Tibial nerve (tissue), 4 donors: ENCODE measurements around the gene PKP4. TPM values are rescaled to one million over a fixed set of nuclear protein-coding genes. Genes with fewer than 3 reads are reported as not detected.

Experiments
- DNase-seq, 2 donors: peaks; one replicate each; pipeline ENCODE4 v3.0.0-alpha.2; 2019; ENCODE audit warnings: low spot score in 2 of 2
- H3K27ac ChIP-seq, 4 donors: fragments of 200-600 bp; sonication (generic) in 3 of 4; one replicate each; pipeline ENCODE4 v1.5.1; 2017 to 2019; ENCODE audit warnings: mild to moderate bottlenecking in 1 of 4
- H3K27me3 ChIP-seq, 2 donors: fragments of 200-600 bp; sonication (generic) in 1 of 2; one replicate each; pipeline versions ENCODE4 v1.5.1 to v1.6.0; 2017 to 2019
- H3K36me3 ChIP-seq, 3 donors: fragments of 200-600 bp; sonication (generic); one replicate each; pipeline ENCODE4 v1.5.1; 2018 to 2019
- H3K4me1 ChIP-seq, 4 donors: fragments of 200-600 bp; sonication (generic) in 3 of 4; one replicate each; pipeline ENCODE4 v1.5.1; 2017 to 2019
- H3K4me3 ChIP-seq, 4 donors: fragments of 200-600 bp; sonication (generic) in 3 of 4; one replicate each; pipeline ENCODE4 v1.5.1; 2017 to 2019; ENCODE audit warnings: mild to moderate bottlenecking in 1 of 4, moderate library complexity in 1 of 4
- H3K9me3 ChIP-seq, 4 donors: fragments of 200-600 bp; sonication (generic) in 3 of 4; one replicate each; pipeline ENCODE4 v1.5.1; 2017 to 2019
- EP300 ChIP-seq, 2 donors: sonication (generic); formaldehyde crosslinking; IDR thresholded peaks; one replicate each; pipeline ENCODE4 v1.6.1; 2017; ENCODE audit warnings: antibody characterized with exemption in 2 of 2, mild to moderate bottlenecking in 1 of 2
- POLR2A ChIP-seq, 2 donors: fragments of 450-650 bp; IDR thresholded peaks; one replicate each; pipeline ENCODE4 v1.6.1; 2017; ENCODE audit warnings: antibody characterized with exemption in 2 of 2, mild to moderate bottlenecking in 2 of 2, moderate library complexity in 2 of 2
- WGBS, 2 donors: methylation state at CpG; one replicate each; pipeline ENCODE4 v1.1.5; 2018; 5-methylcytosine and 5-hydroxymethylcytosine counted together
- total RNA-seq, 4 donors: library from RNA; depleted of rRNA; stranded (reverse); fragments of >200 nt; gene quantifications; one replicate each; pipeline ENCODE4 v1.1.0, GENCODE V29; 2016
- TF ChIP-seq, protein P1 (sequence below), 5 experiments: fragments of 200-600 bp in 3 of 5; fragments of 450-650 bp in 2 of 5; sonication (generic) in 3 of 5; IDR thresholded peaks; one replicate each; pipeline ENCODE4 v1.5.1; 2016 to 2019; ENCODE audit warnings: antibody characterized with exemption in 5 of 5, mild to moderate bottlenecking in 3 of 5, moderate library complexity in 2 of 5

PKP4 gene
- total RNA-seq, 4 donors from 2014 or later: 57.8 to 100 (median 92.0) TPM

DNA sequence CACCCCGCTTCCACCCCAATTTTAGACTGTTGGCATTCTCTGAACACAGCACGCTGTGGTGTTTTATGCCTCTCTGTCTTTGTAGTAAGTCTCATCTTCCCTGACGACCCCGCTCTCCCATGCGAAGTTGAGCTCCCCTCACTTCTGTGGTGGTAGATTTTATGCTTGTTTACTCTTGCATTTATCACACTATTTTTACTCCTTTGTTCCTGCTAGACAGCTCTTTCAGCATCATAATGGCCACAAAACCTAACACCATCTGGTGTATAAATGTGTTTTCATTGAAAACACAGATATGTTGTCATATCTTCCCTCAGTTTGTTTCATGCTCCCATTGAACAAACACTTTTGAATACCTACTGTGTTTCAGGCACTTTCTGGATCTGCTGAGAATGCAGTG lies 57.1 kb downstream of the PKP4 start:
- no peak for DNase-seq
- TF ChIP-seq POLR2A (IDR thresholded peaks at IDR 0.05): no peak
- no peak for TF ChIP-seq EP300 (IDR thresholded peaks at IDR 0.05)
- TF ChIP-seq, protein P1, sequence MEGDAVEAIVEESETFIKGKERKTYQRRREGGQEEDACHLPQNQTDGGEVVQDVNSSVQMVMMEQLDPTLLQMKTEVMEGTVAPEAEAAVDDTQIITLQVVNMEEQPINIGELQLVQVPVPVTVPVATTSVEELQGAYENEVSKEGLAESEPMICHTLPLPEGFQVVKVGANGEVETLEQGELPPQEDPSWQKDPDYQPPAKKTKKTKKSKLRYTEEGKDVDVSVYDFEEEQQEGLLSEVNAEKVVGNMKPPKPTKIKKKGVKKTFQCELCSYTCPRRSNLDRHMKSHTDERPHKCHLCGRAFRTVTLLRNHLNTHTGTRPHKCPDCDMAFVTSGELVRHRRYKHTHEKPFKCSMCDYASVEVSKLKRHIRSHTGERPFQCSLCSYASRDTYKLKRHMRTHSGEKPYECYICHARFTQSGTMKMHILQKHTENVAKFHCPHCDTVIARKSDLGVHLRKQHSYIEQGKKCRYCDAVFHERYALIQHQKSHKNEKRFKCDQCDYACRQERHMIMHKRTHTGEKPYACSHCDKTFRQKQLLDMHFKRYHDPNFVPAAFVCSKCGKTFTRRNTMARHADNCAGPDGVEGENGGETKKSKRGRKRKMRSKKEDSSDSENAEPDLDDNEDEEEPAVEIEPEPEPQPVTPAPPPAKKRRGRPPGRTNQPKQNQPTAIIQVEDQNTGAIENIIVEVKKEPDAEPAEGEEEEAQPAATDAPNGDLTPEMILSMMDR (IDR thresholded peaks at IDR 0.05): no peak
- no peaks in the 10 kb centered on the region for H3K27me3 ChIP-seq
- H3K36me3 ChIP-seq: peaks cover 0 to 8% (median 0%) of the 10 kb centered on the region in 3 donors
- WGBS, 2 donors: 93 to 94% methylated on average over 5 of the region's 5 CpGs
- peaks cover 0 to 22% (median 4%) of the 10 kb centered on the region in 4 donors for H3K4me1 ChIP-seq
- no peaks in the 10 kb centered on the region for H3K9me3 ChIP-seq
- H3K27ac ChIP-seq: no peak overlapping the region
- no peak overlapping the region for H3K4me3 ChIP-seq

DNA sequence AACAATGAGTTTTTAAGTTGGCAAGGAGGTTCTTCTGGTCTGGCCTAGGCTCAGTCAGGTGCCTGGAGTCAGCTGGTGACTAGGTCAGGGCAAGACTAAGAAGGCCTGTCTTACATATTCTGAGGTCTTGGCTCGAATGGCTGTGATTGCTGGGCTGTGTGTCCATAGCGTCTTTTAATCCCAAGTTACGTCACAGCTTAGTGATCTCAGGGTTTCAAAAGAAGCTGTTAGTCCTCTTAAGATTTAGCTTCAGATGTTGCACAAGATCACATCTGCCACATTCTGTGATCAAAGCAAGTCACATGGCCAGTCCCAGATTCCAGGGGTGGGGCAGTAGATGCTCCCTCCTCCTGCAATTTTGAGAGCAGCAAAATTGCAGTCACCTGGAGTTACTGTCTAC lies 61.3 kb downstream of the PKP4 start:
- Histone ChIP-seq H3K4me1 (peaks cover 0 to 9% (median 0%) of the 10 kb centered on the region in 4 donors), H3K4me3 (no peak overlapping the region), H3K27me3 (no peaks in the 10 kb centered on the region), H3K9me3 (no peaks in the 10 kb centered on the region), H3K27ac (no peak overlapping the region), H3K36me3 (peaks cover 0 to 14% (median 4%) of the 10 kb centered on the region in 3 donors)
- DNase-seq: no peak
- no peak for TF ChIP-seq EP300 (IDR thresholded peaks at IDR 0.05)
- TF ChIP-seq POLR2A (IDR thresholded peaks at IDR 0.05): no peak
- TF ChIP-seq, protein P1 (IDR thresholded peaks at IDR 0.05): no peak
- WGBS, 2 donors: 83 to 91% methylated on average over 3 of the region's 3 CpGs

DNA sequence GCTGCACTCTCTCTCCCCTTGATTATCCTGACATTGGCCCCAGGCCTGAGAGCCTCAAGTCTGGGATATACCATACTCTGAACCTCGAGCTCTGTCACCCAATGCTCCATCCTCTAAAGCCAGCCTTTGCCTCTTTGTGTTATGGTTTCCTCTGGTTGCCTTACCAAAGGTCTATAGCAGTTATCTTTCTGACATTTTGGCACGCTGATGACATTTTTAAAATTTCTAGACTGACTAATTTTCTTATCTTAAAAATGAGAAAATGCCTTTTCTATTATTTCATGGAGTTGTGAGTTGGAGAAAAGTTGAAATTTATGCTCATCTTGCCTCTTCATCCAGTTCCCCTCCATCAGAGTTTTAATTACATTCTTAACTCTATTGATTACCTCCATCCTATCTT lies 62.7 kb downstream of the PKP4 start:
- no peak overlapping the region for H3K4me3 ChIP-seq
- peaks cover 0 to 6% (median 4%) of the 10 kb centered on the region in 3 donors for H3K36me3 ChIP-seq
- peaks cover 0 to 9% (median 0%) of the 10 kb centered on the region in 4 donors for H3K4me1 ChIP-seq
- DNase-seq: no peak
- H3K9me3 ChIP-seq: no peaks in the 10 kb centered on the region
- no peaks in the 10 kb centered on the region for H3K27me3 ChIP-seq
- TF ChIP-seq POLR2A (IDR thresholded peaks at IDR 0.05): no peak
- TF ChIP-seq, protein P1 (IDR thresholded peaks at IDR 0.05): no peak
- no peak for TF ChIP-seq EP300 (IDR thresholded peaks at IDR 0.05)
- 84 to 90% methylated on average over 2 of the region's 2 CpGs for WGBS, 2 donors
- no peak overlapping the region for H3K27ac ChIP-seq

DNA sequence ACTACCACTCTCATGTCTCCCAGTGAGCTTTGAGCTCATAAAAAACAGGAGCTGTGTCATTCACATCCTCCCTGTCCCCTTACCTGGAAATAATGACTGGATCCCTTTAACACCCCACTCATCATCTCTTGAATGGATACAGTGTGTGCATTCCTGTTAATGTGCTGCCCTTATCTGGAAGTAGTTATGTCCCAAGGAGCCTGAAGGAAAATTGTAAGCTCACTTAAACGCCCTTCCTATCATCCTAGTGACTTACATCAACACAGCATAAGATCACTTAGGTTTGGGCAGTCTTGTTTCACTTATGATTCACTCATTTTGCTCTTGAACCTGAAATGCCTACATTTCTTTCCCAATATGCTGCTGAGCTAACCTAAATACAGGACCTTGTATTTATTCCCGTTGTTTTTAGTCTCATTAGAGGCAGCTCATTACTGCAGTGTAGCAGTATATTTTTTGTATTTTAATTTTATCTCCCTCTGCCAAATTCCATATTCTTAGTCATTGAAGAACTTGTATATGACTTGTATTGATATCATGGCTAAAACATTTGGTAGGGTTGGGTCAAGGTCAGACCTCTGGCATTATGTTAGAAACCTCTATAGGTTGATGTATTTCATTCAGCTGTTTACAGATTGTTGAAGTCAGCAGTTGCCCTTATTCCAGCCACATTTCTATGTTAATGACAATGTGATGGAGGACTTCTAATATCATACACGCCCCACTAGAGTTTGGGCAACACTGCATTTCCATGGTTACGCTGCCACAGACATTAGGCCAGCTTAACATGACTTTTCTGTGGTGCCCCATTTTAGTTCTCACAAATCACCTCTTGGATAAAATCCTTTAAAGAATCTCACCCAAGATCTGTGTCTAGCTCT lies 72.9 kb downstream of the PKP4 start:
- 60 to 63% methylated on average over 4 of the region's 4 CpGs for WGBS, 2 donors
- Histone ChIP-seq H3K27ac (no peak overlapping the region), H3K9me3 (no peaks in the 10 kb centered on the region)

More for the DNA sequence above, 72.9 kb downstream of the PKP4 start:
- TF ChIP-seq EP300 (IDR thresholded peaks at IDR 0.05) (no peak), POLR2A (IDR thresholded peaks at IDR 0.05) (no peak)
- TF ChIP-seq, protein P1 (IDR thresholded peaks at IDR 0.05): no peak
- DNase-seq: no peak
- H3K4me3 ChIP-seq: no peak overlapping the region
- H3K4me1 ChIP-seq: peaks cover 0 to 8% (median 0%) of the 10 kb centered on the region in 4 donors
- H3K27me3 ChIP-seq: no peaks in the 10 kb centered on the region
- no peaks in the 10 kb centered on the region for H3K36me3 ChIP-seq
